ENCODE measurements around the gene DIPK1B.
"Not testable (repeated sequence)": the region's sequence is repeated elsewhere in the genome, so short reads cannot be mapped to it uniquely, and the experiment has no call there.

Gene DIPK1B

GRCh38 chr9:136751244-136751643 is 38.9 kb downstream of the DIPK1B start:
- no peak overlapping the region for H3K4me3 ChIP-seq (ENCODE audit: low read depth, low read length)
- no peak for TF ChIP-seq CTCF (IDR thresholded peaks at IDR 0.05; ENCODE audit: low read depth, low read length)
- TF ChIP-seq MYC (IDR thresholded peaks at IDR 0.05; ENCODE audit: low read depth, low read length) = no peak
- TF ChIP-seq POLR2A (IDR thresholded peaks at IDR 0.05; ENCODE audit: extremely low read depth, insufficient read length) = no peak
- TF ChIP-seq MAX (IDR thresholded peaks at IDR 0.05; ENCODE audit: low read depth, low read length) = no peak
- DNase-seq (ENCODE audit: low read depth) = no peak

- TF ChIP-seq MAX (IDR thresholded peaks at IDR 0.05; ENCODE audit: low read depth, low read length) (no peak), MYC (IDR thresholded peaks at IDR 0.05; ENCODE audit: low read depth, low read length) (no peak), CTCF (IDR thresholded peaks at IDR 0.05; ENCODE audit: low read depth, low read length) (no peak), POLR2A (IDR thresholded peaks at IDR 0.05; ENCODE audit: extremely low read depth, insufficient read length) (no peak)
- no peak overlapping the region for H3K4me3 ChIP-seq (ENCODE audit: low read depth, low read length)
- DNase-seq (ENCODE audit: low read depth) = no peak
These were observed 39.4 kb downstream of the DIPK1B start for GRCh38 chr9:136751814-136752213.

- no peak for DNase-seq (ENCODE audit: low read depth)
- H3K4me3 ChIP-seq (ENCODE audit: low read depth, low read length) = no peak overlapping the region
- TF ChIP-seq CTCF (IDR thresholded peaks at IDR 0.05; ENCODE audit: low read depth, low read length) (no peak), MAX (IDR thresholded peaks at IDR 0.05; ENCODE audit: low read depth, low read length) (no peak), MYC (IDR thresholded peaks at IDR 0.05; ENCODE audit: low read depth, low read length) (no peak)
These were observed 41.1 kb downstream of the DIPK1B start for GRCh38 chr9:136753371-136754058.

GRCh38 chr9:136754059-136754572 is 41.7 kb downstream of the DIPK1B start:
- DNase-seq (ENCODE audit: low read depth) = no peak
- TF ChIP-seq MYC (IDR thresholded peaks at IDR 0.05; ENCODE audit: low read depth, low read length) (no peak), MAX (IDR thresholded peaks at IDR 0.05; ENCODE audit: low read depth, low read length) (no peak), CTCF (IDR thresholded peaks at IDR 0.05; ENCODE audit: low read depth, low read length) (no peak), POLR2A (IDR thresholded peaks at IDR 0.05; ENCODE audit: extremely low read depth, insufficient read length) (no peak)
- no peak overlapping the region for H3K4me3 ChIP-seq (ENCODE audit: low read depth, low read length)

GRCh38 chr9:136754626-136755301 is 42.4 kb downstream of the DIPK1B start:
- TF ChIP-seq POLR2A (IDR thresholded peaks at IDR 0.05; ENCODE audit: extremely low read depth, insufficient read length) (no peak), CTCF (IDR thresholded peaks at IDR 0.05; ENCODE audit: low read depth, low read length) (no peak), MAX (IDR thresholded peaks at IDR 0.05; ENCODE audit: low read depth, low read length) (no peak), MYC (IDR thresholded peaks at IDR 0.05; ENCODE audit: low read depth, low read length) (no peak)
- H3K4me3 ChIP-seq (ENCODE audit: low read depth, low read length) = no peak overlapping the region
- DNase-seq (ENCODE audit: low read depth) = no peak

GRCh38 chr9:136755302-136756133 is 43.1 kb downstream of the DIPK1B start:
- DNase-seq (ENCODE audit: low read depth); H3K4me3 ChIP-seq (ENCODE audit: low read depth, low read length): not testable (repeated sequence)

Data from NB4 (cell line).